Colon (tissue), 2 donors: ENCODE measurements around the gene PACC1.
A peak's percentile ranks its signal among the peaks of the same experiment; 100 is the strongest.
"Not testable (repeated sequence)": the region's sequence is repeated elsewhere in the genome, so short reads cannot be mapped to it uniquely, and the experiment has no call there.

Experiments used
- FAIRE-seq: peaks from 2 replicates; lab custom pipeline; 2012; peaks lifted over from hg19 to GRCh38; lab: Jason Lieb, UNC
- donor health status: control.
- donor health status: control.

PACC1 gene

DNA sequence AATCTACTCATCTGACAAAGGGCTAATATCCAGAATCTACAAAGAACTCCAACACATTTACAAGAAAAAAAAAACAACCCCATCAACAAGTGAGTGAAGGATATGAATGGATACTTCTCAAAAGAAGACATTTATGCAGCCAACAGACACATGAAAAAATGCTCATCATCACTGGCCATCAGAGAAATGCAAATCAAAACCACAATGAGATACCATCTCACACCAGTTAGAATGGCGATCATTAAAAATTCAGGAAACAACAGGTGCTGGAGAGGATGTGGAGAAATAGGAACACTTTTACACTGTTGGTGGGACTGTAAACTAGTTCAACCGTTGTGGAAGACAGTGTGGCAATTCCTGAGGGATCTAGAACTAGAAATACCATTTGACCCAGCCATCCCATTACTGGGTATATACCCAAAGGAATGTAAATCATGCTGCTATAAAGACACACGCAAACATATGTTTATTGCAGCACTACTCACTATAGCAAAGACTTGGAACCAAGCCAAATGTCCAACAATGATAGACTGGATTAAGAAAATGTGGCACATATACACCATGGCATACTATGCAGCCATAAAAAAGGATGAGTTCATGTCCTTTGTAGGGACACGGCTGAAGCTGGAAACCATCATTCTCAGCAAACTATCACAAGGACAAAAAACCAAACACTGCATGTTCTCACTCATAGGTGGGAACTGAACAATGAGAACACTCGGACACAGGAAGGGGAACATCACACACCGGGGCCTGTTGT lies 18.8 kb downstream of the PACC1 start:
- FAIRE-seq, result not testable (repeated sequence)

DNA sequence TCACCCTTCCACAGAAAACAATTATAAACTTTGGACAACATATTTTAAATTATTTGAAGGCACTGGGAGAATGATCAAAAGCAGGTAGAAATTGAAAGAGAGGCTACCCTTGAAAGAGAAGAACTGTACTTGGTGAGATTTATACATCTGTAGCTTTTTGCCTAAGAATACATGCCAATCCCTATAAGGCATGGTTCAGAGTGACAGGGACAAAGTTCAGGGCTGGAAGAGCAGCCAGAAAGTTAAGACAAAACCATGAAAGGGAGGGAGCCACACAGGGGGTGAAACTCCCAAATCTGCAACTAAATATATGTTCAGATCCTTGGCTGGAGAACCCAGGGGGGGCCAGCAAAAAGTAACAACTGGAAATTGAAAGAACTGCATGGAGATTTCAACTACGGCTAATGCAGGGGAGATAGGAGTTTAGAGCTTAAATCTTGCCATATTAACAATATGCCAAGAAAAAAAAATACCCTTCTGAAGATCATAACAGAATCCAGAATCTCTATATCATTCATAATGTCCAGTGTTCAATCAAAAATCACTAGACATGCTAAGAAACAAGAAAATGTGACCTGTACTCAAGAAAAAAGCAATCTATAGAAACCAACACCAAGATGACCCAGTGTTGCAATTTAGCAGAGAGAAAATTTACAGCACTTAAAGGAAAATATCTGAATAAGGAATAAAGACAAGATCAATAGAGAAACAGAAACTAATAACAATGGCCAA lies 25.5 kb downstream of the PACC1 start:
- FAIRE-seq, result no peak

DNA sequence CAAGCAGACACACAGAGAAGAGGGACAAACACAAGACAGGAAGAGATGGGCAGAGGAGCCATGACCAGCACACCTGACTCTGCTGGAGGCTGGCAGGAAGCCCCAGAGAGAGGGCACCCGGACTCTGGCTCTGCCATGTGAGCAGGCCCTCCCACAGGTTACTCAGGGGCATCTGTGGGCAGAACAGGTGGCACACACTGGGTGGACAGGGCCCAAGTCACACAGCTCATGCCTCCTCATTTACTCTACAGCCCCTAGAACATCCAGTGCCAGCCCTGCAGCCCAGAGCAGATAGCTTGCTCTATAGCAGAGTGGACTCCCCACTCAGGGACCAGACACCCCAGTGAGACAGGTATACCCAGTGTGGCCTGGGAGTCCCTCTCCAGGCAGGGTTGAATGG lies 28.7 kb downstream of the PACC1 start:
- no peak for FAIRE-seq

DNA sequence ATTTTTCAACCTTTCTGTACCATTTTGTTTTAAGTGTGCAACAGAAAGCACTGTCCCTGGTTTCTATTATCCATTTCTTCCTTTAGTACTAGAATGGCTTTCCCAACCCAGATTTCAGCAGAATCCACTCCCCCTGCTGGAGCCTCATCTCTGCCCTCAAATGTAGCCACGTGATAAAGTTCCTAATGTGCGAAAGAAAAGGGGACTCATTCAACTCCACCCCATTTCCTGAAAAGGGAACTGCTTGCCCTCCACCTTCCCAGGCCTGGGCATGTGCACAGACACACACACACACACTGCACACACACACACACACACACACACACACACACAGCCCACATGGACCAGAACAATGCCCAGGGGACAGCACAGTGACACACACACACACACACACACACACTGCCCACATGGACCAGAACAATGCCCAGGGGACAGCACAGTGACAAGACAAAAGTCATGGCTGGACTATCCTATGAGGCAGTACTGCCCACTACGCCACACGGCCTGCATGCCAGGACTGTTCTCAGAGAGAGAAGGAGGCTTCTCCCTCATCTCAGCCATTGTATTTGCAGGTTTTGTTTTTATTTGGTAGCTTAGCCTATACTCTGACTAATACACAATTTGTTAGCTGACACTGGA lies 33.2 kb downstream of the PACC1 start:
- no peak for FAIRE-seq

DNA sequence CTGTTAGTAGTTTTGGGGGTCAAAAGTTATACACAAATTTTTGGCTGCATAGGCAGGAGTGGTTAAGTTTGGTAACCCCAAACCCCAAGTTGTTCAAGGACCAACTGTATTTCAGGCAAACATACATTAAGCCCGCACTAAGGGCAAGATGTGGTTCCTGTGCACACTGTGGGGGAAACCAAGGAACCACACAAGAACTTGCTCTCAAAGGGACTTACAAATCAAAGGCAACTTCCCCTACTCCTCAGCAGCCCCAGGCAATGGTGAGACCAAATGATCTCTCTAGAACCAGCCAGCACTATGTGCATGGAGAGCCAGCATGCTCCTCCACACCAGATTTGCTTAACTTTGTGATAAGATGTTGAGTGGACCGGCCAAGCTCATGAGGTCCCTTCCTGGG lies 35.3 kb downstream of the PACC1 start:
- no peak for FAIRE-seq

DNA sequence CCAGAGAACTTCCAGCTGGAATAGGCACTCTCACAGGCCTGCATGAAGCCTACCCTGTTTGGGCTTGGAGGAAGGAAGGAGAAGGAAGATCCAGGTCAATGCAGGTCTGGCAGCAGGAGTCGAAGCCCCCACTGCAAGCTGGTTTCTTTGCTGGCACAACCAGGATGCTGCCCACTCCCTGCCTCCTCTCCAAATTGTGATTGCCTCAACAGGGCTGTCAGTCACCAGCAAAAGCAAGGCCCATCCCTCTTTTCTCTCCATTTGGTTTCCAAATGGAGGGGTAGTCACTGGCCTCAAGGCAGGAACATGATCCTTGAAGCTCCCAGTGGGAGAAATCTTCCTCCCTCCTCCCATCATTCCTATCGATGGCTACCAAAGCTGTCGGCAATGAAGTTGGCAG lies 37.0 kb downstream of the PACC1 start:
- no peak for FAIRE-seq

DNA sequence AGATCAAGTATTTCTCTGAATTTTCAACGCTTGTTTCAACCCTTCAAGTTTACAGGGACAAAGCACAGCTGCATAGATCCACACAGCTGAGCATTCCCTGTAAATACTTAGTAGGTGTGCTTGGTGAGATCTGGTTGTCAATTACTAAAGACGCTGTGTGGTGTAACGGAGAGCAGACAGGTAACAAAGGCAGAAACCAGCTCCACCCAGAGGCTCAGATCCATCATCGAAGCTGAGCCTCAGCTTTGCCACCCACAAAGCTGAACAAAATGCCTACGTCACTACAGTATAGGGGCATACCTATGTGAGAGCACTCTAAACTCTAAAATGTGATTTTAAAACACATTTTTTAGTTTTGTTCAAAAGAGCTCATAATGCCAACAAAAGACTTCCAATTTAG lies 38.7 kb downstream of the PACC1 start:
- FAIRE-seq, result no peak

DNA sequence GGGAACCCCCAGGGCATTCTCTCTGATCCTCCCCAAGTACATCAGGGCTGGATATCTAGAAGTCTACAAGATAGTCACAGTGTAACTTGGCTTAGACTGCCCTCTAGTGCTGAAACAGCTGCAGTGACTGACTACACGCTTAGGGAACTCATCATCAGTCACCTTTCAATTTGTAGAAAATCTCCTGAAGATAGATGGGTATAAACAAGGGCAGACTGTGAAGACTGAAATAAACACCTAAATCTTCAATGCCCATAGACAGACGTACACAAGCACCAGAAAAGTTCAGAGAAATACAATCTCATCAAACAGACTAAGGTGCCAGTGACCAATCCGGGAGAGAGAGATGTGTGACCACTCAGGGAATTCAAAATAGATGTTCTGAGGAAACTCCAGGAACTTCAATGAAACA lies 46.6 kb downstream of the PACC1 start:
- FAIRE-seq, result no peak

DNA sequence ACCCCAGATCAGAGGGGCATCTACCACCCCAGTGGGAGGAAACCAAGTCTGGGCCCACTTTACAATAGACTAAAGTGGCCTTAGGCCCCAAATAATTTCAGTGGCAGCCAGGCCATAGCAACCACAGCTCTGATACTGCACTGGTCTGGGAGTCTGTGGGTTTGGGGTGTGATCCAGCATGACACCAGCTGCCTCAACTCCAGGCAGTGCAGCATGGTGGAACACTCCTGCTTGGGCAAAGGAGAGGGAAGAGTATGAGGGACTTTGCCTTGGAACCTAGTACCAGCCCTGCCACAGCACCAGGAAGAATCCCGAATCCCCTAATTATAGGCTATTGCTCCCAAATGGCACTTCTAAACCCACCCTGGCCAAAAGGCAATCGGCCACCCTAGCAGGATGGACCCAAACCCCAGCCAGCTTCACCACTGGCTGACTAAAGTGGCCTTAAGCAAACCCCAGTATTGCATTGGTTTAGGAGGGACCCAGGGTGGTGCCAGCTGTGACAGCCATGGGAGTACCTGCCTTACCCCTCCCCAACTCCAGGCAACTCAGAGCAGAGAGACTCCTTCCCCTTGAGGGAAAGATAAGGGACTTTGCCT lies 47.1 kb downstream of the PACC1 start:
- FAIRE-seq, result no peak

DNA sequence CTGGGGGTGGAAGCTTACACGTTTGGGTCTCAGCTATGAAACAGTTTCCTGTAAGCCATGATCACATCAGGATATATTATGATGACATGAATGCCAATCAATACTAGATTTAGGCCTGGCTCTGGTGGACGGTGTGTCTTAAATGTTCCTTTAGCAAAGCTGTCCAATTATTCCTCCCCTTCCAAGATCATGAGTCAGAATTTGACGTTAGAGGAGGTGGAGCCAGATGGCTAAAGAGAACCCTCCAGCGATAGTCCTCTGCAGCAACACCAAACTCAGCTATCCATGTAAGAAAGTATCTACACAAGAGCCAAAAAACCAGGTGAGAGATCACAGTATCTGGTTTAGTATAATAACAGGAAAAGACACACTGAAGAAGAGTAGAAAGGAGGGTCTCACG lies 47.8 kb downstream of the PACC1 start:
- no peak for FAIRE-seq

DNA sequence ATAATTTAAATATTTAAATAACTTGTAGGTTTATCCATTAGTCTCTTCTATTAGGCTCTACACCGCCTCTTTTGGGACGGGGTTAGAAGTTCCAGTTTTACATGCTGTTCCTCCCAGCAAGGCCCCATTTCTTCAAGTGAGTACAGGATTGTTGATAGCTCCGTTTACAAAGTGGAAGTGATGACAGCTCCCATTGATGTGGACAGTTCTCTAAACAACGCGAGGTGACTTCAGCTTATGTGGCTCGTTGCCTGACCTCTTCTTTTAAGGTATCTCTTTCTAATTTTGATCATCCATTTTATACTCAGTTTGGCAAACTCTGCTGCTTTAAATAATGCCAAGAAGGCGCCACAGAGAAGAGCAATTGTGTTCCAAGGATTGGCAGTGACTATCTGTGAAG lies 49.7 kb downstream of the PACC1 start:
- no peak for FAIRE-seq

DNA sequence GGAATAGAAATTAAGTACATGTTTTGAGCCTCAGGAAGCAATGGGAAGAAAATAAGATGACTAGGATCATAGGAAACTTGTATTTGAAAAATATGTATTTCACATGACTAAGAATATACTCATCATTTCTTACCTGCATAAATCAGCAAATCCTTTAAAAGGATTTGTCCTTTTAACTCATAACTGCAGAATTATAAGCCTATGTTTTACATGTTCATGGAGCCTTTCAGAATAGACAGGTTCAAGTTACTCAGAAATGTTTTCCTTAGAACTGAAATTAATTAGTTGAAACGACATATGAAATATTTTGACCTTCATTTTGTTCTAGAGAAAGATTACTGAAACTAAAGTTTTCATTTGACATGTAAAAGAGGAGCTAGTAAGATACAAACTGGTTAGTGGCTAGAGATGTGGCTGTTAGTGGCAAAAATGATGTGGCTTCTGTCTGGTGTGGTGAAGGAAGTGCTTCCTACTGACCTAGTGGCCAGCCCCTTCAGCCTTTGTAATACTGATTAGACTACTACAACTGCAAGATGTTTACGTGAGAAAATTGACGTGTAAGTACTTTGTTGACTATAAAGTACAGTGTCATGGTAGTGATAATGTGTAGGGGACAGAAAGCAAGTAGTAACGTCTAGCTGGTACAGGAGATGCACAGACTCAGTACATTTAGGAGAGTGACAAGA lies 54.7 kb downstream of the PACC1 start:
- FAIRE-seq, result no peak

DNA sequence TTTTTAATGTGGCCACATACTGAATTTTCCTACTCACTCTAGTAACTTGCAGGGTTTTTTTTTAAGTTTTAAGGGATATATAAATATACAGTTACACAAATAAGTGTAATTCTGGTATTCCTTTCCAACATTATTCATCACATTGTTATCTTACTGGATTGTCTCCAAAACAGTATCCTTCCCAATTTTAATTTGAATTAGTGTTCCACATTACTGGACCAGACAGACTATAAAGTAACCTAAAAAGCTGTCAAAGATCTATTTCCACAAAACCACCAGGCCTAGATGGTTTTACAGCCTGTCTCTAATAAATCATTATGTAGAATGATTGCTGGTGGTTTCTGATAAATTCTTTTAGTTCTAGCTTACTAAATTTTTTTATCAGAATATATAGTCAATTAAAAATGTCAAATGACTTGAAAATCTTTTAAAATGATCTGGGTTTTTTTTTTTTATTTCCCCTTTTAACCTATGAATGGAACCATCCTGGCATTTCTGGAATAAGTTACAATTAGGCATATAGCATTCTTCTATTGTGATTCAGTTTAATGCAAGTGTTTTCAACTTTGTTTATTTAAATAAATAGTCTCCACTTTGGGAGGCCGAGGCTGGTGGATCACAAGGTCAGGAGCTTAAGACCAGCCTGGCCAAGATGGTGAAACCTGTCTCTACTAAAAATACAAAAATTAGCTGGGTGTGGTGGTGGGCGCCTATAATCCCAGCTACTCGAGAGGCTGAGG lies 59.3 kb downstream of the PACC1 start:
- no peak for FAIRE-seq

DNA sequence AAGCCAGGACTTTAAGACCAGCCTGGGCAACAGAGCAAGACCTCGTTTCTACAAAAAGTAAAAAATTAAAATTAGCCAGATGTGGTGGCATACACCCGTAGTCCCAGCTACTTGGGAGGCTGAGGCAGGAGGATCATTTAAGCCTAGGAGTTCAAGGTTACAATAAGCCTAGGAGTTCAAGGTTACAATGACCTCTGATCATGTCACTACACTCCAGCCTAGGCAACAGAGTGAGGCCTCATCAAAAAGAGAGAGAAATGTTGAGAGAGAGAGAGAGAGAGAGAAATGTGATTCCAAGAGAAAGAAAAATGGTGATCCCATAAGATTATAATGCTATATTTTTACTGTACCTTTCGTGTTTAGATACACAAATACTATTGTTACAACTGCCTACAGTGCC lies 60.2 kb downstream of the PACC1 start:
- FAIRE-seq, result no peak

DNA sequence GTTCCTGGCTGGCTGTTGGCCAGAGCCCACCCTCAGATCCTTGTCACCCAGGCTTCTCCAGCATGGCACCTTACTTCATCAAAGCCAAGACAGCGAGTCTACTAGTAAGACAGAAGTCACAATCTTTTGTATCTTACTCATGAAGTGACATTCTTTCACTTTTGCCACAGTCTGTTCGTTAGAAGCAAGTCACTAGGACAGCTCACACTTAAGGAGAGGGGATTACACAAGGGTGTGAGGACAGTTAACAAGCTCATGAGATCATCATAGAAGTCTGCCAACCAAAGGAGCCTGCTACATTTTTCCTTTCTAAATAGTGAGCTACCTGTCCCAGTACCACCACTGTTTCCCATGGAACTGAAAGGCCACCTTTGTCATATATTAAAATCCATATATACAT lies 61.5 kb downstream of the PACC1 start:
- no peak for FAIRE-seq

DNA sequence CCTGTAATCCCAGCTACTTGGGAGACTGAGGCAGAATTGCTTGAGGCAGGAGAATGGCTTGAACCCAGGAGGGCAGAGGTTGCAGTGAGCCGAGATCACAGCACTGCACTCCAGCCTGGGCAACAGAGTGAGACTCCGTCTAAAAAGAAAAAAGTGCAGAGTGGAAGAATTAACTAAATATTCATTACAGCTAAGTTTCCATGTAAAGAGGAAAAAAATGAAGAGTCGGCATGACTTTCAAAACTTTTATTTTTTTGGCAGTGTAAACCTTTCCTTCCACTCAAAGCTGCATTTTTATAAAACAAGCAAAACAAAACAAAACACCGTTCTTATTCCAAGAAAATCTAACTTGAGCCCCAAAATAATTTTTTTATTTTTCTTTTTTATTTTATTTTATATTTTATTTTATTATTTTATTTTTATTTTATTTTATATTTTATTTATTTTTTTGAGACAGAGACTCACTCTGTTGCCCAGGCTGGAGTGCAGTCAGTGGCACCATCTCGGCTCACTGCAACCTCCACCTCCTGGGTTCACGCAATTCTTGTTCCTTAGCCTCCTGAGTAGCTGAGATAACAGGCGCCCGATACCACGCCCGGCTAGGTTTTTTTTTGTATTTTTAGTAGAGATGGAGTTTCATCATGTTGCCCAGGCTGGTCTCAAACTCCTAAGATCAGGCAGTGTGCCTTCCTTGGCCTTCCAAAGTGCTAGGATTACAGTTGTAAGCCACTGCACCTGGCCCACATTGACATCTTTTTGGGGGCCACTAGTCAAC lies 62.9 kb downstream of the PACC1 start:
- FAIRE-seq, result peak; percentile 41

DNA sequence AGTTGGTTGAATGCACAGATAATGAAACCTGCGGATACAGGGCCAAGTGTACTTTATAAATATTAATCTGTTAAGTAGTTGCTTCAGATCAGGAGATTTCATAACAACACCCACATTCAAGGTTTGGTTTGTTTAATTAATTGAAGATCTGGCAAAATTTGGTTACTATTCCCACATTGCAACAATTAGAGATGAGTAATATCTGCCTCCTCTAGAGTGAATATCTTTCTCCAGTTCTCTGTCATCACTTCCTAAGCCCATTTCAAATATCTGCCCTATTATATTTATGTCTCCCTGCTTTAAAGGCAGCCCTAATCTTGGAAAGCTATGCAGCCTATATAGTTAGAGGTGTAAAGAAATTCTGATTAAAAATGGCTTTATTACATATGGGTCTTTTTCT lies 68.1 kb downstream of the PACC1 start:
- no peak for FAIRE-seq

DNA sequence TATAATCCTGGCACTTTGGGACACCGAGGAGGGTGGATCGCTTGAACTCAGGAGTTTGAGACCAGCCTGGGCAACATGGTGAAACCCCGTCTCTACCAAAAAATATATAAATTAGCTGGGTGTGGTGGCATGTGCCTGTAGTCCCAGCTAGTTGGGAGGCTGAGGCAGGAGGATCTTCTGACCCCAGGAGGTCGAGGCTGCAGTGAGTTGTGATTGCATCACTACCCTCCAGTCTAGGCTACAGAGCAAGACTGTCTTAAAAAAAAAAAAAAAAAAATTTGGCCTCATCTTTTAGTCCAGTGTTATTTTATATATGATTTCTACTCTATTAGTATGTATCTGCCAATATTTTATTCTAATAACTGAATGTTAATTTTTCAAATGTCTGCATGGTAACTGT lies 69.8 kb downstream of the PACC1 start:
- FAIRE-seq, result no peak

DNA sequence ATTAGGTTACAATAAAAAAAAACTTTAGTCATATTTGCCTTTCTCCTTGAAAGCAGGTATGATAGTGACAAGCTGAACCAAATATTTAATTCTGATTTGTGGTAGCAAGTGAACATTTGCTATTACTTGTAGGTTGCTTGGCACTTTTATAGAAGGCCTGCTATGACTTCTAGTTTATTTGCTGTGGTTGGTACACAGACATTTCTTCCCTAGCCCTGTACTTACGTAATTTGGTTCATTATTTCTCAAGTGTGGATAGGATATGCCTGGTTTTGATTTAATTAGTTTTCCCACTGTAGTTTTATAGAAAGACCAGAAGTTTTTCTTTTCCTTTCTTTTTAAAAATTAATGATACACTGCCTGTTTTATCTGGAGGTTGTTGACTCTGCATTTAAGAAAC lies 73.6 kb downstream of the PACC1 start:
- no peak for FAIRE-seq

DNA sequence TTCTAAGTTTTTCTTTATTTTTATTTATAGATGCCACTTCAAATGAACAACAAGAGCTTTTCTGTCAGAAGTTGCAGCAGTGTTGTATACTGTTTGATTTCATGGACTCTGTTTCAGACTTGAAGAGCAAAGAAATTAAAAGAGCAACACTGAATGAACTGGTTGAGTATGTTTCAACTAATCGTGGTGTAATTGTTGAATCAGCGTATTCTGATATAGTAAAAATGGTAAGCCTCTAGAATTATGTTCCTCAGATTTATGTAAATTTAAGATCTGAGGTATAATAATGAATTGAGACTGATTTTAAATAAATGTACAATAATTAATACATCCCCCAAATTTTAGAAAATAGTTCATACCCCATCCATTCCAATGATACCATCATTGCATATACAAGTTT lies 85.6 kb downstream of the PACC1 start:
- FAIRE-seq, result no peak

DNA sequence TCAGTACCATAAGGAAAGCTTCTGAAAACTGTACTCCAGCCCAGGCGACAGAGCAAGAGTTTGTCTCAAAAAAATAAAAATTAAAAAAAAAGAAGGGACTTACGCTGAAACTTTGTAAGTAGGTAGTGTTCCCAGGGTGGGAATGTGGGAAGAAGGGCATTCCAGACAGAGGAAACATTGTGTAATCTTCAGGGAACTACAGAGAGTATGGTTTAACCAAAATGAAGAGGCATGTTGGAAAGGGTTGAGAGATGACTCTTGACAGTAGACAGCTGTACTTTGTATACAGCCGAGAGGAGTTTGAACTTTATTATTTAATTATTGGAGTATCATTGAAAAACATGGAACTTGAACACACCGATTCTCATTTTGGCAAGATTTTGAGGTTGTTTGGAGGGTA lies 86.4 kb downstream of the PACC1 start:
- no peak for FAIRE-seq
